ENCODE measurements around the gene ILK.

ILK gene

GRCh38 chr11:6655020-6655789 lies 51.6 kb downstream of the ILK start:
- TF ChIP-seq Cebpa-rat (IDR thresholded peaks at IDR 0.05): no peak
- peak overlapping the region; percentile 55 to 78 (median 71) for H3K4me3 ChIP-seq
- H3K9ac ChIP-seq: peak overlapping the region; percentile 76 to 91 (median 84)
- peak overlapping the region in 10 of 11 experiments; percentile 62 to 88 (median 84); a peak in 19 of 22 replicates for H3K27ac ChIP-seq
- H3K36me3 ChIP-seq: no peaks in the 10 kb centered on the region
- H3K27me3 ChIP-seq: peaks cover 18 to 40% (median 35%) of the 10 kb centered on the region in 11 experiments
- H3K9me3 ChIP-seq (replicated peaks in 1 of 11): no peaks in the 10 kb centered on the region
- peaks cover 0 to 7% (median 0%) of the 10 kb centered on the region in 11 experiments; a peak in 3 of 22 replicates for H4K20me1 ChIP-seq
- H3K4me2 ChIP-seq: peak overlapping the region; percentile 64 to 85 (median 78)
- peaks cover 15 to 49% (median 34%) of the 10 kb centered on the region in 10 experiments for H3K4me1 ChIP-seq

GRCh38 chr11:6655790-6656583 lies 52.4 kb downstream of the ILK start, which contains the start of gene DCHS1:
DCHS1 (minus strand) TSS chr11:6655809; CDS start chr11:6641613, 14,196 bp downstream.
- peak within 1 kb of the TSS; percentile 76 to 91 (median 84) for H3K9ac ChIP-seq
- peaks cover 18 to 40% (median 35%) of the 10 kb centered on the region in 11 experiments for H3K27me3 ChIP-seq
- H3K27ac ChIP-seq: peak within 1 kb of the TSS in 10 of 11 experiments; percentile 62 to 88 (median 84); a peak in 19 of 22 replicates
- no peak for TF ChIP-seq Cebpa-rat (IDR thresholded peaks at IDR 0.05)
- no peaks in the 10 kb centered on the region for H3K9me3 ChIP-seq (replicated peaks in 1 of 11)
- peak within 1 kb of the TSS; percentile 55 to 78 (median 71) for H3K4me3 ChIP-seq
- H3K36me3 ChIP-seq: no peaks in the 10 kb centered on the region
- peaks cover 15 to 46% (median 34%) of the 10 kb centered on the region in 10 experiments for H3K4me1 ChIP-seq
- H3K4me2 ChIP-seq: peak within 1 kb of the TSS; percentile 69 to 85 (median 78)
- peaks cover 0 to 7% (median 0%) of the 10 kb centered on the region in 11 experiments; a peak in 3 of 22 replicates for H4K20me1 ChIP-seq

DNA sequence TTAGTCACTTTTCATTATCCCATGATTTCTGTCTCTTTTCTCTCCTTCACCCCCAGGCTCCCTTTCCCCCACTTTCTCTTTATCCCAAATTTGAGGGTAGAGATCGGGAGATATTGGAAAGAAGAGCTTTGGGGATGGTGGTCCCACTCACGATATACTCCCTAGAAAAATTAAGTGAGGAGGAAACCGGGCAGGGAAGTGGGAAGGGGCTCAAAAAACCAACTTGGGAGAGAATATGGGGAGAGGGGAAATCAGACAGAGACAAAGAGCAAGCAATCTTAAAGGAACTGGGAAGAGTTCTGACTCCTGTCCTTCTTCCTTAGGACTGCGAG lies 53.0 kb downstream of the ILK start:
- no peaks in the 10 kb centered on the region for H3K9me3 ChIP-seq (replicated peaks in 1 of 11)
- no peaks in the 10 kb centered on the region for H3K36me3 ChIP-seq
- H3K27me3 ChIP-seq: peaks cover 18 to 40% (median 35%) of the 10 kb centered on the region in 11 experiments
- H3K27ac ChIP-seq: no peak overlapping the region
- H3K4me3 ChIP-seq: peak overlapping the region in 2 of 10 experiments; percentile 70 to 72; a peak in 1 of 20 replicates
- H3K4me1 ChIP-seq: peaks cover 15 to 42% (median 32%) of the 10 kb centered on the region in 10 experiments
- H3K4me2 ChIP-seq: peak overlapping the region in 10 of 11 experiments; percentile 45 to 70 (median 62); a peak in 16 of 22 replicates
- no peak overlapping the region; a peak in 3 of 22 replicates for H3K9ac ChIP-seq
- peaks cover 0 to 7% (median 0%) of the 10 kb centered on the region in 11 experiments; a peak in 3 of 22 replicates for H4K20me1 ChIP-seq
- no peak for TF ChIP-seq Cebpa-rat (IDR thresholded peaks at IDR 0.05)

DNA sequence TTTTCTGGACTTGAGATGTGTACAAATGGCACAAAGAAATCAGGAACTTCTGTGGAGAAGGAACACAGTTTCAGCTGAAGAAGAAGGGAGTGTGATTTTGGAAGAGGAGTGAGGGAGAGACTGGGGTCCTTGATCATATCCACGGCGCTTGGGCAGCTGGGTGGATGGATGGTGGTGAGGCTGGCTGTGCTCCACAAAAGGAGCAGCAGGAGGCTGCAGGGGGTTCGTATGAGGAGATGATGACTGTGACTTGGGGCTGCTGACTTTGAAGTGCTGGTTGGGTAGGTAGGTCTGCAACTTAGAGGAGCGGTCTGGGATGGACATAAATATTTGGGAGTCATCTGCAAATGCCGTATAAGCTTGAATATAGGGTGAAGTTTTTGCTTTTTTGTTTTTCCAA lies 53.4 kb downstream of the ILK start:
- H4K20me1 ChIP-seq: peaks cover 0 to 7% (median 0%) of the 10 kb centered on the region in 11 experiments; a peak in 3 of 22 replicates
- TF ChIP-seq Cebpa-rat (IDR thresholded peaks at IDR 0.05): no peak
- H3K4me3 ChIP-seq: no peak overlapping the region
- peak overlapping the region in 1 of 11 experiments; percentile 60; a peak in 2 of 22 replicates for H3K4me2 ChIP-seq
- H3K4me1 ChIP-seq: peaks cover 15 to 41% (median 31%) of the 10 kb centered on the region in 10 experiments
- no peaks in the 10 kb centered on the region for H3K36me3 ChIP-seq
- no peak overlapping the region for H3K9ac ChIP-seq
- H3K9me3 ChIP-seq (replicated peaks in 1 of 11): no peaks in the 10 kb centered on the region
- H3K27ac ChIP-seq: no peak overlapping the region
- H3K27me3 ChIP-seq: peaks cover 18 to 40% (median 35%) of the 10 kb centered on the region in 11 experiments

GRCh38 chr11:6657346-6657745 lies 53.8 kb downstream of the ILK start:
- H3K27ac ChIP-seq: no peak overlapping the region
- H3K36me3 ChIP-seq: no peaks in the 10 kb centered on the region
- H4K20me1 ChIP-seq: peaks cover 0 to 7% (median 0%) of the 10 kb centered on the region in 11 experiments; a peak in 3 of 22 replicates
- H3K9me3 ChIP-seq (replicated peaks in 1 of 11): no peaks in the 10 kb centered on the region
- no peak overlapping the region for H3K4me2 ChIP-seq
- peaks cover 15 to 37% (median 28%) of the 10 kb centered on the region in 10 experiments for H3K4me1 ChIP-seq
- no peak overlapping the region for H3K9ac ChIP-seq
- TF ChIP-seq Cebpa-rat (IDR thresholded peaks at IDR 0.05): no peak
- H3K27me3 ChIP-seq: peaks cover 18 to 40% (median 35%) of the 10 kb centered on the region in 11 experiments
- no peak overlapping the region for H3K4me3 ChIP-seq

GRCh38 chr11:6658647-6659046 lies 55.1 kb downstream of the ILK start:
- no peaks in the 10 kb centered on the region for H3K36me3 ChIP-seq
- no peak for TF ChIP-seq Cebpa-rat (IDR thresholded peaks at IDR 0.05)
- no peaks in the 10 kb centered on the region for H4K20me1 ChIP-seq
- no peak overlapping the region for H3K9ac ChIP-seq
- no peak overlapping the region for H3K27ac ChIP-seq
- H3K4me2 ChIP-seq: no peak overlapping the region
- H3K4me3 ChIP-seq: no peak overlapping the region
- H3K4me1 ChIP-seq: peaks cover 11 to 24% (median 15%) of the 10 kb centered on the region in 10 experiments
- H3K27me3 ChIP-seq: peaks cover 18 to 39% (median 35%) of the 10 kb centered on the region in 11 experiments
- no peaks in the 10 kb centered on the region for H3K9me3 ChIP-seq (replicated peaks in 1 of 11)
